Right atrium auricular region (tissue), 2 donors: ENCODE measurements around the gene UFSP1. TPM values are rescaled to one million over a fixed set of nuclear protein-coding genes. Genes with fewer than 3 reads are reported as not detected.
A peak's percentile ranks its signal among the peaks of the same experiment; 100 is the strongest.

Experiments
- DNase-seq: peaks from one replicate; pipeline ENCODE4 v3.0.0-alpha.2; 2019; ENCODE audit warnings: low spot score
- H3K27ac ChIP-seq, 2 donors: fragments of 200-600 bp; sonication (generic); 1 replicate in 1 of 2; 2 replicates in 1 of 2; pipeline ENCODE4 v1.5.1; 2016 to 2019
- H3K27me3 ChIP-seq, 2 donors: fragments of 200-600 bp; sonication (generic); one replicate each; pipeline versions ENCODE4 v1.5.1 to v1.6.0; 2017 to 2019
- H3K36me3 ChIP-seq: fragments of 200-600 bp; sonication (generic); one replicate; pipeline ENCODE4 v1.5.1; 2016
- H3K4me1 ChIP-seq, 2 donors: fragments of 200-600 bp; sonication (generic); one replicate each; pipeline versions ENCODE4 v1.5.1 to v1.6.0; 2017 to 2019
- H3K4me3 ChIP-seq, 2 donors: fragments of 200-600 bp; sonication (generic); 1 replicate in 1 of 2; 2 replicates in 1 of 2; pipeline ENCODE4 v1.5.1; 2017 to 2019; ENCODE audit warnings: mild to moderate bottlenecking in 1 of 2, moderate library complexity in 1 of 2
- H3K9me3 ChIP-seq, 2 donors: fragments of 200-600 bp; sonication (generic); one replicate each; pipeline ENCODE4 v1.5.1; 2019
- total RNA-seq, 2 donors: library from RNA; depleted of rRNA; stranded (reverse); fragments of >200 nt; gene quantifications; one replicate each; pipeline ENCODE4 v1.1.0, GENCODE V29; 2016
- TF ChIP-seq, protein P1 (sequence below), 2 donors: fragments of 200-600 bp; sonication (generic); IDR thresholded peaks; one replicate each; pipeline ENCODE4 v1.5.1; 2019; ENCODE audit warnings: antibody characterized with exemption in 2 of 2

Gene UFSP1
- total RNA-seq, 2 donors from 2014 or later = 3.0 to 3.7 TPM

DNA sequence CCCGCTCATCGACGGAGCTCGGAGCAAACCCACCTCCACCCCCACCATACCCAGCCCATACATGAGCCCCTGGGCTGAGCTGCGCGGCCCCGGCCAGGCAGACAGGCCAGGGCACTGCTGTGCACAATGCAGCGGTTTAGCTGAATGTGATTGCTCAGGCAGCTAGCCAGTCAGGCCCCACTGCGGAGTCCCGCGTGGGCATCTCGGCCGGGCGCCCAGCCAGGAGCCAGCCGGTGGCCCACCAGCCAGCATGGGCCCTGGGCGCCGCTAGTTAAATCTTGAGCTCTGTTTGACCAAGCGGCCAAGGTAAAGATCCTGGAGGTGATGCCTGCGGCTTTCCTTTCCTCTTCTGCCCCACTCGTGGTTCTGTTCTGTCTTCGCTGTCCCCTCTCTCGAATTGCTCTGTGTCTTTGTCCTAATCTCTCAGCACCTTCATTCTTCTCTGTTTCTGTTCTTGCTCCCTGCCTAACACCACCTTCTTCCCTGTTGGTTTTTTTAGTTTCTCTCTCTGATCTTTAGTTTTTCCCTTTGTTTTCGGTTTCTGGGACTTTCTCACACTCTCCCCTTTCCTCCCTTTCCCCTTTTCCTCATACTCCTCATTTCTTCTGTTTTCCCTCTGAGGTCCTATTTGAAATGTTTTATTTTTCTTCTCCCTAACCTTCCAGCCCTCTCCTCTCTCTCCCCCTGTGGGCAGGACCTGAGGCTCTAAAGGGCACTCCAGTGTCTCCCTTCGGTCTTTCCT is 6.6 kb downstream of the UFSP1 start:
- H3K36me3 ChIP-seq = peaks cover 75% of the 10 kb centered on the region
- DNase-seq = no peak
- H3K4me3 ChIP-seq = no peak overlapping the region
- no peaks in the 10 kb centered on the region for H3K9me3 ChIP-seq
- no peaks in the 10 kb centered on the region for H3K27me3 ChIP-seq
- TF ChIP-seq, protein P1, sequence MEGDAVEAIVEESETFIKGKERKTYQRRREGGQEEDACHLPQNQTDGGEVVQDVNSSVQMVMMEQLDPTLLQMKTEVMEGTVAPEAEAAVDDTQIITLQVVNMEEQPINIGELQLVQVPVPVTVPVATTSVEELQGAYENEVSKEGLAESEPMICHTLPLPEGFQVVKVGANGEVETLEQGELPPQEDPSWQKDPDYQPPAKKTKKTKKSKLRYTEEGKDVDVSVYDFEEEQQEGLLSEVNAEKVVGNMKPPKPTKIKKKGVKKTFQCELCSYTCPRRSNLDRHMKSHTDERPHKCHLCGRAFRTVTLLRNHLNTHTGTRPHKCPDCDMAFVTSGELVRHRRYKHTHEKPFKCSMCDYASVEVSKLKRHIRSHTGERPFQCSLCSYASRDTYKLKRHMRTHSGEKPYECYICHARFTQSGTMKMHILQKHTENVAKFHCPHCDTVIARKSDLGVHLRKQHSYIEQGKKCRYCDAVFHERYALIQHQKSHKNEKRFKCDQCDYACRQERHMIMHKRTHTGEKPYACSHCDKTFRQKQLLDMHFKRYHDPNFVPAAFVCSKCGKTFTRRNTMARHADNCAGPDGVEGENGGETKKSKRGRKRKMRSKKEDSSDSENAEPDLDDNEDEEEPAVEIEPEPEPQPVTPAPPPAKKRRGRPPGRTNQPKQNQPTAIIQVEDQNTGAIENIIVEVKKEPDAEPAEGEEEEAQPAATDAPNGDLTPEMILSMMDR (IDR thresholded peaks at IDR 0.05) = no peak
- no peak overlapping the region for H3K27ac ChIP-seq
- peaks cover 0 to 33% of the 10 kb centered on the region in 2 donors for H3K4me1 ChIP-seq

DNA sequence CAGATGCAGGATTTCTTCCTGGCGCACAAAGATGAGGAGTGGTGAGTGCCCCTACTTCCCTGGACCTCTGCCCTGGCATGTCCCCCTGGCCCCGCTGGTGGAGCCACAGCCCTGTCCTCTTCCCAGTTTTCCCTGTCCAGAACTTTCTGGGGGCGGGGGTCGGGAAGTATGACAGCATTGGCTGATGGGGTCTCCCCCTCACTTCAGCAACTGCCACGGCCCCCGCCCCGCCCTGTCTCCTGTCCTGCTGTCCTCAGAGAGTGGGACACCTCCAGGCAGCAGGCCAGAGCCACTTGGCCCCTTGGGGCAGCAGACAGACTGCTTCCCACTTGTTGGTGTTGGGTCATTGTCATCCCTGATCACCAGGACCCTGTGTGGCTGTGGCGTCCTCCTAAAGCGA is 7.3 kb downstream of the UFSP1 start:
- Histone ChIP-seq H3K4me1 (peaks cover 0 to 33% of the 10 kb centered on the region in 2 donors), H3K36me3 (peaks cover 74% of the 10 kb centered on the region), H3K4me3 (no peak overlapping the region), H3K27ac (no peak overlapping the region), H3K27me3 (no peaks in the 10 kb centered on the region), H3K9me3 (no peaks in the 10 kb centered on the region)
- no peak for DNase-seq
- TF ChIP-seq, protein P1 (IDR thresholded peaks at IDR 0.05) = no peak

DNA sequence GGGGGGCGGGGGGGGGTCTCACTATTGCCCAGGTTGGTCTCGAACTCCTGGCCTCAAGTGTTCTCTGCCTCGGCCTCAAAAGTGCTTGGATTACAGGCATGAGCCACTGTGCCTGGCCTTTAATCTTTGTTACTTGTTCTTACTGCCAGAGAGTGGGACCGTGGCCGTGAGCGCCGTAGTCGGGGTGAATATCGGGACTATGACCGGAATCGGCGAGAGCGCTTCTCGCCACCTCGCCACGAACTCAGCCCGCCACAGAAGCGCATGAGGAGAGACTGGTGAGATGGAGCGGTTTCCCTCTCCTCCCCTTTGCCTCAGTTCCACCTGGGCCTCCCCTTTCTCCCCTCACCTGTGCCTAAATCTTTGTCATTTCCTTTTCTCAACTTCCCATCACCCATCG is 8.4 kb downstream of the UFSP1 start:
- DNase-seq = no peak
- H3K4me3 ChIP-seq = no peak overlapping the region
- peaks cover 0 to 42% of the 10 kb centered on the region in 2 donors for H3K4me1 ChIP-seq
- H3K9me3 ChIP-seq = no peaks in the 10 kb centered on the region
- H3K36me3 ChIP-seq = peaks cover 64% of the 10 kb centered on the region
- no peaks in the 10 kb centered on the region for H3K27me3 ChIP-seq
- TF ChIP-seq, protein P1 (IDR thresholded peaks at IDR 0.05) = no peak
- no peak overlapping the region for H3K27ac ChIP-seq

DNA sequence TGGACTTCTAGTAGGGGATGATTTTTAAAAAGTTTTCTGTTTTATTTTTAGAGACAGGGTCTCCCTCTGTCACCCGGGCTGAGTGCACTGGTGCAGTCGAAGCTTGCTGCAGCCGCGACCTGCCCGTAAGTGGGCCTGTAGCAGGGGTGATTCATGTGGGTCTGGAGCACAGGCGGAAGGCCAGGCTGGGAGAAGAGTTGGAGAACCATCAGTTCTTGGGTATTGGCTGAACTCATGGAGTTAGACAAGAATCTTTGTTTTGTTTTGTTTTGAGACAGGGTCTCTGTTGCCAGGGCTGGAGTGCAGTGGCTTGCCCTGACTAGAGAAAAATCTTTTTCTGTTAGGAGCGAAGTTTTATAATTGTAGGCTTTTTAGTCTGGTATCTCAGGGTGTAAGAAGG is 8.9 kb downstream of the UFSP1 start:
- Histone ChIP-seq H3K4me1 (peaks cover 0 to 47% of the 10 kb centered on the region in 2 donors), H3K36me3 (peaks cover 59% of the 10 kb centered on the region), H3K9me3 (no peaks in the 10 kb centered on the region), H3K27ac (peak overlapping the region; percentile 25 to 70), H3K27me3 (no peaks in the 10 kb centered on the region), H3K4me3 (no peak overlapping the region)
- TF ChIP-seq, protein P1 (IDR thresholded peaks at IDR 0.05) = no peak
- no peak for DNase-seq

DNA sequence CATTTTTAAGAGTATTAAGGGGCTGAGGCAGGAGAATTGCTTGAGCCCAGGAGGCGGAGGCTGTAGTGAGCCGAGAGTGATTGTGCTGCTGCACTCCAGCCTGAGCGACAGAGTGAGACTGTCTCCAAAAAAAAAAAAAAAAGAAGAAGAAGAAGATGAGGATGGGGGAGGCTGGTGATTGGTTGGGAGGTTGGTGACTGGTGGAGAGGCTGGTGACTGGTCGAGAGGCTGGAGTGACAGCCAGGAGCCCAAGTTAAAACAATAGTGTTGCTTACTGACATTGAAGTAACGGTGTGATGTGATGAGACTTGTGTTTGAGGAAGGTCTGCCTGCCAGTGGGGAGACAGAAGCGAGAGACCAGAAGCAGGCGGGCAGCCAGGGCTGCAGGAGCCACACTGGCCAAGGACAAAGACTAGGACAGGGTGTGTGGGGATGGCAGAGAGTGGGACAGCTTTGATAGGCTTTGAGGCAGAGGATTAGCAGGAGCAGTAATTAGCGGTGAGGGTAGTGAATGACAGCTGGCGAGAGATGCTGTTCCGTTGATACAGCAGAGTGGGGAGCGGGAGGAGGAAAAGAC is 9.7 kb downstream of the UFSP1 start:
- peaks cover 0 to 49% of the 10 kb centered on the region in 2 donors for H3K4me1 ChIP-seq
- no peaks in the 10 kb centered on the region for H3K27me3 ChIP-seq
- TF ChIP-seq, protein P1 (IDR thresholded peaks at IDR 0.05) = no peak
- H3K4me3 ChIP-seq = no peak overlapping the region
- DNase-seq = no peak
- H3K9me3 ChIP-seq = no peaks in the 10 kb centered on the region
- H3K27ac ChIP-seq = peak overlapping the region; percentile 45 to 70
- peaks cover 50% of the 10 kb centered on the region for H3K36me3 ChIP-seq
